ENCODE measurements around the gene GTPBP1. TPM values are rescaled to one million over a fixed set of nuclear protein-coding genes. Genes with fewer than 3 reads are reported as not detected.

The GTPBP1 gene
- polyA plus RNA-seq, 3 donors = 6.7 to 41.4 (median 12.7) TPM

DNA sequence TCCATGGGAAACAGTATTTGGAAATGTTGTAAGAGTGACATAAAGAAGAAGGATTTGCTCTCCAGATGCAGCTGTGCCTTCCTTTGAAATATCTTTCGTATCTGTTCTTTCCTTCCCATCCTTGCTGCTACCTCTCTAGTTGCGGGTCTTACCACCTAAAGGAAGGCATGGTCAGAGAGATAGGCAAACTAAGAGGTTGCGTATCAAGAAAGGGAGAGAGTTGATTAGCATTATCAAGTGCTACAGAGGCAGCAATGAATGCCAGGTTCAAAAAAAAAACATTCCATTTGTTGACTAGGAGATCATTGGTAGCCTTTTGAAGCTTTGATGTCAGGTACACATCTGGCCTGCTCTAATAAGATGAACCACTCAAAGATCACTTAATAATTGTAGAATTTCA lies 4.6 kb downstream of the GTPBP1 start:
- TF ChIP-seq, protein P1, sequence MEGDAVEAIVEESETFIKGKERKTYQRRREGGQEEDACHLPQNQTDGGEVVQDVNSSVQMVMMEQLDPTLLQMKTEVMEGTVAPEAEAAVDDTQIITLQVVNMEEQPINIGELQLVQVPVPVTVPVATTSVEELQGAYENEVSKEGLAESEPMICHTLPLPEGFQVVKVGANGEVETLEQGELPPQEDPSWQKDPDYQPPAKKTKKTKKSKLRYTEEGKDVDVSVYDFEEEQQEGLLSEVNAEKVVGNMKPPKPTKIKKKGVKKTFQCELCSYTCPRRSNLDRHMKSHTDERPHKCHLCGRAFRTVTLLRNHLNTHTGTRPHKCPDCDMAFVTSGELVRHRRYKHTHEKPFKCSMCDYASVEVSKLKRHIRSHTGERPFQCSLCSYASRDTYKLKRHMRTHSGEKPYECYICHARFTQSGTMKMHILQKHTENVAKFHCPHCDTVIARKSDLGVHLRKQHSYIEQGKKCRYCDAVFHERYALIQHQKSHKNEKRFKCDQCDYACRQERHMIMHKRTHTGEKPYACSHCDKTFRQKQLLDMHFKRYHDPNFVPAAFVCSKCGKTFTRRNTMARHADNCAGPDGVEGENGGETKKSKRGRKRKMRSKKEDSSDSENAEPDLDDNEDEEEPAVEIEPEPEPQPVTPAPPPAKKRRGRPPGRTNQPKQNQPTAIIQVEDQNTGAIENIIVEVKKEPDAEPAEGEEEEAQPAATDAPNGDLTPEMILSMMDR (IDR thresholded peaks at IDR 0.05) = no peak
- Histone ChIP-seq H3K27me3 (ENCODE audit: control insufficient read depth in 2 of 2, insufficient read depth in 2 of 2, low read length in 2 of 2) (no peaks in the 10 kb centered on the region), H3K4me1 (ENCODE audit: control insufficient read depth in 1 of 2, insufficient read depth in 2 of 2, low read length in 2 of 2) (peaks cover 30 to 43% of the 10 kb centered on the region in 2 donors), H3K9ac (ENCODE audit: insufficient read depth, low read length, poor library complexity, severe bottlenecking) (no peak overlapping the region), H3K27ac (ENCODE audit: low read depth in 1 of 2, low read length in 2 of 2) (no peak overlapping the region), H3K4me2 (replicated peaks; ENCODE audit: extremely low read depth, low read length, poor library complexity, severe bottlenecking) (no peak overlapping the region), H4K20me1 (ENCODE audit: insufficient read depth, low read length) (peaks cover 90% of the 10 kb centered on the region), H3K36me3 (replicated peaks in 1 of 2; ENCODE audit: control insufficient read depth in 1 of 2, insufficient read depth in 2 of 2, low read length in 2 of 2) (peaks cover under 1 to 39% of the 10 kb centered on the region in 2 donors), H3K9me3 (replicated peaks in 1 of 2; ENCODE audit: control insufficient read depth in 1 of 2, insufficient read depth in 1 of 2, low read length in 2 of 2) (no peaks in the 10 kb centered on the region), H2AFZ (ENCODE audit: insufficient read depth, low read depth, low read length, poor library complexity, severe bottlenecking) (no peak overlapping the region), H3K79me2 (ENCODE audit: insufficient read depth, low read length) (peaks cover 97% of the 10 kb centered on the region), H3K4me3 (replicated peaks in 1 of 3; ENCODE audit: low read depth in 2 of 3, low read length in 3 of 3) (no peak overlapping the region)
- peak overlapping the region in 1 of 7 donors; percentile 55 for H3K27ac Mint-ChIP-seq
- peaks cover 34 to 51% of the 10 kb centered on the region in 2 donors for H3K36me3 Mint-ChIP-seq
- 100% methylated on average over 1 of the region's 3 CpGs for WGBS (ENCODE audit: insufficient coverage)
- H3K27me3 Mint-ChIP-seq (ENCODE audit: low read depth in 3 of 3) = peaks cover 0 to 2% (median 0%) of the 10 kb centered on the region in 3 donors
- peaks cover 63% of the 10 kb centered on the region for H3K4me1 Mint-ChIP-seq
- H3K9me3 Mint-ChIP-seq = no peaks in the 10 kb centered on the region
- no peak overlapping the region for H3K4me3 Mint-ChIP-seq
- DNase-seq = no peak
- intact Hi-C loops (cut with micrococcal nuclease) = no loop called here

DNA sequence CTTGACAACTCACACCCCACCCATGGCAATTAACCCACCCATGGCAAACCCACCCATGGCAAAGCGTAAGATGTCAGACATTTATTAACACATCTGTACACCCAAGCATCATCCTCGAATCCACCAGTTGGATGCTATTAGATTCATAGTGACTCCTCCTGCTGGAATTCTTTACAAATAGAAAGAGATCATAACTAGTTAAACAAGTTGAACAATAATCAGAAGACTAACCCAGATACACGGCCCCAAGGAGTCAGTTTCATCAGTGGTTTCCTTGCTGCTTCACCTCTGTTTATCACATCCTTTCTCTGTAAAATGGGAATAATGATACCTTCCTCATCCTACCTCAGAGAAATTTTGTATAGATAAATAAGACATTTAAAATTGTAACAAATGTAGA lies 5.1 kb downstream of the GTPBP1 start:
- H3K27ac Mint-ChIP-seq = no peak overlapping the region
- no peak overlapping the region for H2AFZ ChIP-seq (ENCODE audit: insufficient read depth, low read depth, low read length, poor library complexity, severe bottlenecking)
- H3K4me2 ChIP-seq (replicated peaks; ENCODE audit: extremely low read depth, low read length, poor library complexity, severe bottlenecking) = no peak overlapping the region
- no peak overlapping the region for H3K9ac ChIP-seq (ENCODE audit: insufficient read depth, low read length, poor library complexity, severe bottlenecking)
- peaks cover 100% of the 10 kb centered on the region for H3K79me2 ChIP-seq (ENCODE audit: insufficient read depth, low read length)
- TF ChIP-seq, protein P1 (IDR thresholded peaks at IDR 0.05) = no peak
- DNase-seq = no peak
- peaks cover 39 to 55% of the 10 kb centered on the region in 2 donors for H3K36me3 Mint-ChIP-seq
- no peak overlapping the region for H3K4me3 Mint-ChIP-seq
- H3K4me3 ChIP-seq (replicated peaks in 1 of 3; ENCODE audit: low read depth in 2 of 3, low read length in 3 of 3) = no peak overlapping the region
- H3K27ac ChIP-seq (ENCODE audit: low read depth in 1 of 2, low read length in 2 of 2) = no peak overlapping the region
- H3K27me3 Mint-ChIP-seq (ENCODE audit: low read depth in 3 of 3) = peaks cover 0 to 2% (median 0%) of the 10 kb centered on the region in 3 donors
- H4K20me1 ChIP-seq (ENCODE audit: insufficient read depth, low read length) = peaks cover 95% of the 10 kb centered on the region
- no CpG with 5 or more reads among the region's 3 CpGs for WGBS (ENCODE audit: insufficient coverage)
- H3K27me3 ChIP-seq (ENCODE audit: control insufficient read depth in 2 of 2, insufficient read depth in 2 of 2, low read length in 2 of 2) = no peaks in the 10 kb centered on the region
- peaks cover 30 to 43% of the 10 kb centered on the region in 2 donors for H3K4me1 ChIP-seq (ENCODE audit: control insufficient read depth in 1 of 2, insufficient read depth in 2 of 2, low read length in 2 of 2)
- H3K9me3 Mint-ChIP-seq = no peaks in the 10 kb centered on the region
- intact Hi-C loops (cut with micrococcal nuclease) = no loop called here
- peaks cover 64% of the 10 kb centered on the region for H3K4me1 Mint-ChIP-seq
- no peaks in the 10 kb centered on the region for H3K9me3 ChIP-seq (replicated peaks in 1 of 2; ENCODE audit: control insufficient read depth in 1 of 2, insufficient read depth in 1 of 2, low read length in 2 of 2)
- peaks cover 6 to 44% of the 10 kb centered on the region in 2 donors for H3K36me3 ChIP-seq (replicated peaks in 1 of 2; ENCODE audit: control insufficient read depth in 1 of 2, insufficient read depth in 2 of 2, low read length in 2 of 2)
